IPS DF 19.7 (cell line): ENCODE measurements around the gene TKFC.

Experiments
- DNase-seq: peaks from one replicate; pipeline ENCODE4 v3.0.0-alpha.2; 2013; ENCODE audit warnings: low read depth, low spot score

The TKFC gene, protein sequence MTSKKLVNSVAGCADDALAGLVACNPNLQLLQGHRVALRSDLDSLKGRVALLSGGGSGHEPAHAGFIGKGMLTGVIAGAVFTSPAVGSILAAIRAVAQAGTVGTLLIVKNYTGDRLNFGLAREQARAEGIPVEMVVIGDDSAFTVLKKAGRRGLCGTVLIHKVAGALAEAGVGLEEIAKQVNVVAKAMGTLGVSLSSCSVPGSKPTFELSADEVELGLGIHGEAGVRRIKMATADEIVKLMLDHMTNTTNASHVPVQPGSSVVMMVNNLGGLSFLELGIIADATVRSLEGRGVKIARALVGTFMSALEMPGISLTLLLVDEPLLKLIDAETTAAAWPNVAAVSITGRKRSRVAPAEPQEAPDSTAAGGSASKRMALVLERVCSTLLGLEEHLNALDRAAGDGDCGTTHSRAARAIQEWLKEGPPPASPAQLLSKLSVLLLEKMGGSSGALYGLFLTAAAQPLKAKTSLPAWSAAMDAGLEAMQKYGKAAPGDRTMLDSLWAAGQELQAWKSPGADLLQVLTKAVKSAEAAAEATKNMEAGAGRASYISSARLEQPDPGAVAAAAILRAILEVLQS

DNA sequence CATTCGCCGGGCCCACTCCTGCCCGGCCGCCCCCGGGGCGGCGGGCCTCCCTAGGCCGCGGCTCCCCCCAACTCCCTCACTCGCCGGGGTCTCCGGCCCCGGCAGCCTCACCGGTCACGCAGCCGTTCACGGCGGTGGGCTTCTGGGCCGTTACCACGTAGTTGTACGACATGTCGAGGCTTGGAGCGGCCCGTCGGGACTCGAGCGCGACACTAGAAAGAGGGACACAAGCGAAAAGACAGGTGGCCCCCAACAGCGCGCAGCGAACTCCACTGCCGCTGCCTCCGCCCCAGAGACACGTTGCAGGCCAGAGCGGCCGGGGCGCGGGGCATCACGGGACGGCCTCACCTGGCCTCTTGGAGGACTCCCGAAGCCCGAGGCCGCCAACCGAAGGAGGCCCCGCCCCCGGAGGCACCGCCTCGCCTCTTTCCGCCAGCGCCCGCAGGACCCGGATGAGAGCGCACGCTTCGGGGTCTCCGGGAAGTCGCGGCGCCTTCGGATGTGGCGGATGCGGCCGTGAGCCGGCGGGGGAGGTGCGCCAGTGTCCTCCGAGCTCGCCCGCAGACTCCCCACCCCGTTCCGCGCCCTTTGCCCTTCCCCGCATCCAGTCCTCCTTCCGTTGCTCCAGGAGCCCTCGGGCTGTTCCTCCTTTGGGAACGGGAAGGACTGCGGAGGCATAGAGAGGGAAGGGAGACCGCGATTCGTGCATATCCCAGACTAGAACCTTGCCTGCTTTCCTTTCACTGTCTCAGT lies at the start of gene TKFC, which contains the start of gene DDB1:
Gene TKFC (plus strand): TSS at position 432 of the 753 bp plus-strand sequence. CDS start 1,501 bp downstream, outside the sequence.
Gene DDB1 (minus strand): TSS at position 309 of the 753 bp plus-strand sequence. CDS start 137 bp downstream, at position 172.
- DNase-seq, result peak; percentile 74

DNA sequence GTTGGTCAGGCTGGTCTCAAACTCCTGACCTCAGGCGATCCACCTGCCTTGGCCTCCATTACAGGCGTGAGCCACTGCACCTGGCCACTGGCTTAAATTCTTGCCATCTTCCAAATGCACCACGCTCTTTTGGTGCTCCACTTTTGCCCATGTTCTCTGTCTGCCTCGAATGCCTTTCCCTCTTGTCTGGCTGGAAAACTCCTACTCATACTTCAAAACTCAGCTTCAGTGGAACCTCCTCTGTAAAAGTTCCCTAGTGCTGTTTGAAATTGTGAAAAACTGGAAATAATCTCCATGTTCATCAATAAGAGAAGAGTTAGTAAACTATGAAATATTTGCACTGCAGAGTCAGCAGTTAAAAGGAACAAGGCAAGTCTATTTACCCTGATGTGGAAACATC lies 49.4 kb upstream of the TKFC start:
- DNase-seq, result no peak

DNA sequence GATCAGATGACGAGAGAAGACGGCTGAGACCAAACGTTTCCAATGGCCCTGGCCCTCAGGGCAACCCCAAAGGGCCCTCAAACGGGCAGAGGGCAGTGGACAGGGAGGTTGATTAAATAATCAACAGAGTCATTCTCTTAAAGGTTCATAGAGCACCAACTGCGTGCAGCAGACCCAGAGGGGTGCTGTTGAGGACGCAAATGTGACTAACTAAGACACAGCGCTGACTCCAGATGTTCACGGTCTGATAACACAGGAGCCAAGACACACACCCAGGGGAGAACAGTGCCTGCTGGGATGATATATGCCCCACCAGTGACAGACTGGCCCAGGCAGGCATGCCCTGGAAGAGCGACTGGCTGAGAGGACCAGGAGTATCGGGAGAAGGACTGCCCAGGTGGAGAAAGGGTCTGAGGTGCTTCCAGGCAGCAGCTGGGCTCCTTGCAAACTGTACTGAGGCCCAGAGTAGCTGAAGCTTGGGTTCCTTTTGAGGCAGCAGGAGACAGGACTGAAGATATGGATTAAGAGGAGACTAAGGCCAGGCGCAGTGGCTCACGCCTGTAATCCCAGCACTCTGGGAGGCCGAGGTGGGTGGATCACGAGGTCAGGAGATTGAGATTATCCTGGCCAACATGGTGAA lies 45.6 kb upstream of the TKFC start:
- no peak for DNase-seq

DNA sequence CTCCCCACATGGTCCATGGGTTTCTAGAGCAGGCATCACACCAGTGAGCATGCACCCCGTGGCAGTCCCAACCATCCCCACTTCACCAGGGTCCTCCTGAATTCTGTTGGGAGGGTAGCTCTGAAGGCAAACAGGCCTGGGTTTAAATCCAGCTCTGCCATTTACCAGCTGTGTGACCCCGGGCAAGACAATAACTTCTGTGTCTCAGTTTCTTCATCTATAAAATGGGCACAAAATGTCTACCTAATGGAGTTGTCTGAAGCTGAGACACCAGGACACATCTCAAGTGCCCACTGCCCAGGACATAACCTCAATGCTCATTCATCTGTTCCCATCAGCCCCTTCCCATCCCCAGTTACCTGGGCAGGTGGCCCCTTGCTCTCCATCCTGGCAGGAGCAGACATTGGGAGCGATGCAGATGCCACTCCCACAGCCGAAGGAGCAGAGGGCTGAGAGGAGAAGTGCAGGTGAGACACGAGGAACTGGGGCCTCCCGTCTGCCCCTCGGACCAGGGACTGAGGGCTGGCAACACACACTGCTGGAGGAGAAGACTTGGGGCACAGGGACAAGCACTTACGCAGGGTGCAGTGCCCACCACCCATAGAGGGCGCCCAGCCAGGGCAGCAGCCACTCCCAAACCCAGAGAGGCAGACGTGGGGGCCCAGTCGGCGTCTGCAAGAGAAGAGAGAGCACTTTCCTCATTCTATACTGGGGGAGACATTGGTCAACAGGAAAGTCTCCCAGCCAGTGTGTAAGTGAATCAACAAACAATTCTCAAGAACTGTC lies 41.9 kb upstream of the TKFC start:
- no peak for DNase-seq

DNA sequence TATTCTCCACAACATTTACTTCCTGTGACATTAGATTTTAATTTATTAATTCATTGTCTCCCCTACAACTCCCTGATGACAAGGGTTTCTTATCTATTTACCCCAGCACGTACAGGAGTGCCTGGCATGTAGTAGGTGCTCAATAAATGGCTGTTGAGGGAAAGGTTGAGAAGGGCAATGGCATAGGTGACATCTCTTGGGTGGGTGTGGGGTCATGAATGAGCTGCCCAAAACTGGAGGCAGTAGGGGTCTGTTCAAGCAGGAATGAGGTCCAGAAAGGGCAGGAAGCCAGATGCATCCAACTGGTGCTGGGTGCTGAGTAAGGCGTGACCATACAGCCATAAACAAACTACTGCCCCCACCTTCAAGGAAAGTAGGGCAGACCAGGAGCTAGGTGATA lies 40.7 kb upstream of the TKFC start:
- DNase-seq, result no peak

DNA sequence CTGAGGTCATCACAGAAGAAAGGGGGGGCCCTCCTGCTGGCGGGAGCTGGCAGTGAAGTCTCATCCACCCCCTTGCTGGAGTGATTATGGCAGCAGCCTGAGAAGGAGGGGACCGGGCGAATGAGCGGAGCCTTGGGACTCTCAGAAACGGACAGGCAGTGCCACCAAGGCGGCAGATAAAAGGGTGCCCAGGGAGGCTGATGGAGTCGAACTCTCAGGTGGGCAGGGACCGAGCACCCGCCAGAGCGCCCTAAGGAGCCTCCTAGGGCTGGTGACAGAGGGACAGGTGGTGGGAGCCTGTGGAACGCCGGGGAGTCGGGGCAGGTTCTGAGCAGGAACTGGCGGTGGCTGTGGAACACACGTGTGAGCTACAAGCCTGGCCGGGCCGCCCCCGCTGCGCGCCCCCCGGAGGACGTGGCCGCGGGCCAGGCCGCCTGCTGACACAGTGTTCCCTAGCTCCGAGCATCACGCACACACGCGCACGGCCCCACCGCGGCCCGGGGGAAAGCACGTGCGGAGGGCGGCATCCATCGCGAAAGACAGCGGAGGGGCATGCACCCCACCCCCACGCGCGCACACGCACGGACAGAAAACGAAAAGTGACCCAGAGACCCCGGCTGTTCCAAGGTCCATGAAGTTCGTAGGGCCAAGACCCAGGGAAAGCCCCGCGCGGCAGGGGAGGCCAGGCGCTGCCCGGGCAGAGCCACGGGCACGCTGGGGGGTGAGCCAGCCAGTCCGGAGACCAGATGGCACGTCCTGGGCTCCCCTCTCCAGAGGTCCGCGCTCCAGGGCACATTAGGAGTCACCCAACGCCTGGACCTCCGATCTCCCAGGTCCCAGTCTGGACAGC lies 38.9 kb upstream of the TKFC start:
- DNase-seq, result no peak

DNA sequence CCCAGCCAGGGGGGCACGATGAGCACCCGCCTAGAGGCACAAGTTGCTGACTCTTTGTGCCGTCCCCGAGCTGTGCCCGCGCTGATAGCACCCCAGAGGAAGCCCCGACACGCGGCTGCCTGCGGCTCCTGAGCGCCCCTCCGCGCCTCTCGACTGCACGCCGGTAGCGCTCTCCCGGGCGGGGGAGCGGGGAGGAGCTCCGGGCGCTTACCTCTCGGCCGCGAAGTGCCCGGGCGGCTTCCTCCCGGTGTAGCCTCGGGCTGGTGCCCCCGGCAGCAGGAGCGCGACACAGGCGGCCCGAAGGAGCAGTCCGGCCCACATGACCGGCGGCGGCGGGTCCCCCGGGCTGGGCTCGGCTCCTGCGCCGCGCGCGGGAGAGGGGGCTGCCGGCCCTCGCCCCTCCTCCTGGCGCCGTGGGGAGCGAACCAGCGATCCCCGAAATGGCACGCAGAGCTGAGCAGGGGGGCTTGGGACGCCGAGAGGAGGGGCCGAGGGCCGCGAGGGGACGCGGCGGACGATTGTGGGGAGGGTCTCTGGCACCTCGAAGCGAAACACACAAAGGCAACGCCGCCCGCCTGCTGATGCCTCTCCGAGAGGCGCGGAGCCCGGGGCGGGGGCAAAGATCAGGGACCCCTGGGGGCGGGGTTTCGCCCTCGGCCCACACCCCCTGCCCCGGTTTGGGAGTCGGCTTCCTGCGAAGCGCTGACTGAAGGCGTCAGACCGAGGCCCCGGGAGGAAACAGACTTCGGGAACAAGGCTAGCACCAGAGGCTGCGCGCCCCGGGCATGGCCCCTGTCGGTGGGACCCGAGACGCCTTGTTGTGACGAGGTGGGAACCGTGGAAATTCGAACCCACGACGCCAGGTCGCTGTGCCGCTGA lies 38.1 kb upstream of the TKFC start, which contains the start of gene VWCE:
Gene VWCE (minus strand): TSS at position 600 of the 879 bp plus-strand sequence. CDS start 279 bp downstream, at position 321.
- DNase-seq, result no peak

DNA sequence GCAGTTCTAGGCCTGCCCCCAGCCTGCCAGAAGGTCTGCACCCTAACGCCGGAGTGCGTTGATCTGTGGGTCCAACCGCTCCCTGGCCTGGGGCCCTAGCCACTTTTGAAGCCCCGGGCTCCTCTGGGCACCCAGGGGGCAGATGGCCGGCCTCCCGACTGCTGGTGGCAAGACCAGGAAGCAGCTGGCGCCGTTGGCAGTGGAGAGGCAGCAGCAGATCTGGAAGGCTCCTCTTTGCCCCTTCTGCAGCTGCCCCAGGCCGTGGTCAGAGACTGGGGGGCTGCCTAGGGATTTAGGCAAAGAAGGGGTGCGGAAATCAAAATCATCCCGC lies 37.5 kb upstream of the TKFC start:
- no peak for DNase-seq

DNA sequence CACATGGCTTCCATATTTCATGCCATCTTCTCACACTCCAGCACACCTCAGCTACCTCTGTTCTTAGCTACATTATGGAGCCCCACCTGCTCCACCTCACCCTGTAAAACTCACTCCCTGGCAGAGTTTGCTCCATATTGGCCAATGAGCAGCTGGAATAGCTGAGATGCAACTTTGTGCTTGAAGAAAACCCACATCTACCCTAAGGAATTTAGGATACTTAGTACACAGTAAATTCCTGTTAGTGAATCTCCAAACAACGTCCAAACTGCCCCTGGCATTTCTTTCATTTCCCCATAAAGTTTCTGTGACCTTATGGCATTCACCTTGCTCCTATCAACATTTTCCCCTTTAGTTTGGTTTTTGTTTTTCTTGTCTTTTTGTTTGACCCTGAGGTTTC lies 35.7 kb upstream of the TKFC start:
- no peak for DNase-seq

DNA sequence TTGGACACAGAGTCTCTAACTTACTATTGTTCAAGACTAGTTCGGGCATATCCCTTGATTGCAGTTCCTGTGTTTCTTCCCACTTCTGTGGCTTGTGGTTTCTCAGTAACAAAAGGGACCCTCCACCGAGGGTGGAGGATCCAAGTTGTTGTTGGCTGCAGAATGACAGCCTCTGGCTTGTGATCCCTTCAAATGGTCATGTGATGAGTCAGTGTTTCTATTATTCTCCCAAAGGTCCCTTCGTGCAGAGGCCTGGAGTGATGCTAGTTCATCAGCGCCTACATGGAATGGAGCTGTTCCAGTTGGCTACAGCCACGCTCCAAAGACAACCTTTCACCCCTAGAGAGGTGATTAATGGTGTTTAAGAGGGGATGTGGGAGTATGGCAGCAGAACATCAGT lies 35.3 kb upstream of the TKFC start:
- DNase-seq, result no peak

DNA sequence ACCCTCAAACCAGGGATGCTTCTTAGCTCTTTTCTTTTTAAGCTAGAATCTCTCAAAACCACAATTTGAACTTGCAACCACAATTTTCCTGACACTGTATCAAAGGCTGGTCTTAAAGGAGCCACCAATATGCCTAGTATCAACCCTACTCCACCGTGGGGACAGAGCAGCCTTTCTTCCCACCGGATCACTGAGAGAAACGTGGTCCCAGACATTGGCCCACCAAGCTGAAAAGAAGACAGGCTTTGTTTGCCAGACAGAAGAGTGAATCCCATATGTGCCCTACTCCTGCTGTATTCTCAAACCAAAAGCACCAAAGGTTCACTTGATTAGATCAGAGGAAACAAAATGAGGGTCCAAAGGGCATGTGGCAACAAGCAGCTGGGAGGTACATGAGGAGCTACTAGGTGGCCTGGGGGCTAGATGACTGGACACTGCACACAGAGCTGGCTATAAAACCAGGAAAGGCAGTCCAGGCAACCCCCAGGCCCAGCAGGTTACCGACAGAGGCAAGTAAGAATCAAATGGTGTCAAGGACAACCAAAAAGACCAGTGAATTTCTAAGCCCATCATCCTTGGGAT lies 34.3 kb upstream of the TKFC start:
- DNase-seq, result no peak

DNA sequence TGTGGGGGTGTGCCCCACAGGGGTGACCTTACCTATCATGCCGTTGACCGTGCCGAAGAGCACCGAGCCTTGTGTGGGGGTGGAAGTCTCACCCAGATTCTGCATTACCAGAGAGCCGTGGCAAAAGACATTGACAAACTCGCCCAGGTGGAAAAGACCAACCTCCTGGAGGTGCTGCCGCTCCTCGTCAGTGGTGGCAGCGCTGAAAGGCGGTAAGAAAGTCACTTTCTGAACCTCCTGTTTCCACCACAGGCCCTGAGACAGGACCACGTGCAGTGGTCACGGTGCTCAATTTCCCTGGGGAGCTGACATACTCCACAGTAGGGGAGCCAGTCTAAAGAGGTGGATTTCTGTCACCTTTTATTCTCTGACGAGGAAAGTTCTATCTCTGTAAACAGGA lies 30.5 kb upstream of the TKFC start:
- no peak for DNase-seq

DNA sequence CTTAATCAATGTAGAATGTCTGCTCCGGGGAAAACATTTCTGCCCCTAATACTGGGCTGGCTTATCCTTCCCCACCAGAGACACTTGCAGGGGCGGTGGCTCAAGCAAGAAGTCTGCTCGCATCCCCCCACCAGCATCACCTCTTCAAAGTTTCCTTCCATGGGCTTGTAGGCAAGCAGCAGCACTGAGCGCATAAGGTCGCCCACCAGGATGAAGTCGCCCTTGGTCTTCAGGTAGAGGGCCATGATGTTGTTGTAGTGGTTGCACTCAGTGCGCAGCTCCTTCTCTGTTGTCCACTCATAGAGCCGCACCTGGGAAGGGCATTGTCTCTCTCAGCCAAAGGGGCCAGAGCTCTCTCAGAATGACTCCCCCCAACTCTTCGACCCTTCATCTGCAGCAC lies 29.3 kb upstream of the TKFC start:
- DNase-seq, result no peak

DNA sequence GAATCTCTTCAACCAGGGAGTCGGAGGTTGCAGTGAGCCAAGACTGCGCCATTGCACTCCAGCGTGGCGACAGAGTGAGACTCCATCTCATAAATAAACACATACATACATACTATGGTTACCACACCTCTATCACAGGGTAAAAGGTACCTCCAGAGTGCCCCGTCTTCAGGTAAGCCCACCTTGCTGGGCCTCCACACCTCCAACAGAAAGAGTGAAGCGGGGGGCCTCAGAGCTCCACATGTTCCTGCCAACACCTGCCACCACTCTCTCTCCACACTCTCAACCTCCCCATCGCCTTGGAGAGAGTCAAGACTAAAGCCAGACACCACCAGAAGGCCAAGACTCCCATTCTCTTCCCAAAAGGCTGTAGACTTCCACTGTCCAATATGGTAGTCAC lies 27.6 kb upstream of the TKFC start:
- no peak for DNase-seq

DNA sequence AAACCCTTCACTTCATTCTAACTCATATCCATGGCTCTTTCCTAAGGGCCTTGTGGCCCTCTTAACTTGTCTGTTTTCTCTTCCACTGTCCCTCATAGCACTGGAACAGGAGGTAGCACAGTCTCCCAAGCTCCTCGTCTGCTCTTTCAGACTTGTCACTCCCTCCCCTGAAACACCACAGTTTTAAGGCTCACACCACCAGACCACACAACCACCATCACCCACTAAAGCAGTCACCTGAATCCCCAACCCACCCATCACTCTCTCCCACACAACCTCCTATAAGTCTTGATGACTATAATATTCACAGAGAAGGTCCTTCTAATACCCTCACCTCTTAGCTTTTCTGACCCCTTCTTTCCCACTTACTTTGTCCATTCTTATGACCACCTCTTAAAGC lies 26.8 kb upstream of the TKFC start:
- no peak for DNase-seq

DNA sequence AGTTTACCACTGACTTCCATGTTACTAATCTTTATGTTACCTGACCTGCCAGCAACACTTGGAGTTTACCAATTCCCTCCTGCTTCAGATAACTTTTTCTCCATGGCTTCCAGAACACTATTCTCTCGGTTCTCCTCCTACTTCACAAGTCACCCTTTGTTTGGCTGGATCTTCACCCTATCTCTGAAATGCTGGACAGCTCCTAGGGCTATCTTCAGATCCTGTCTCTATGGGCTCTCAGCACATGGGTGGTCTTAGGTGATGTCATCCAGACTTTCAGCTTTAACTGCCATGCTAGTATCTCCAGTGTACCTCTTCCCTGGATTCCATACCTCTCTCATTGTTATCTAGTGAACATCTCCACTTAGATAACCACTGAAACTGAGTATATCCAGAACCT lies 25.7 kb upstream of the TKFC start:
- no peak for DNase-seq

DNA sequence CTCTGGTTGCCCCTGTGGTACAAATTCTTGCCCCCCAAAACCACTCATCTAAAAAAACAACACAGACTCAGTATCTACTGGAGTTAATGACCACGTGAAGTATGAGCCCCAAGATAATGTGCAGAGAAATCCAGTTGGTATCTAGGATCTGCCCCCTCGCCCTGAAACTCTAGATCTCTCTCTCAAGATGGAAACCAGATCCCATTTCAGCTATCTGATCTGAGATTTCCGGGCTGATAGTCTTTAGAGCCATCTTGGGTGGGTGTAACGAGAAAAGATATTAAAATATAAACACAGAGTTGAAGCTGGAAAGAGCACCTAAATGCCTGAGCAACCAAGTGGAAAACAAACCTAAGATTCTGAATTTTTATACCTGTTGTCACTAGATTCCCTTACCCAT lies 23.9 kb upstream of the TKFC start:
- DNase-seq, result no peak

DNA sequence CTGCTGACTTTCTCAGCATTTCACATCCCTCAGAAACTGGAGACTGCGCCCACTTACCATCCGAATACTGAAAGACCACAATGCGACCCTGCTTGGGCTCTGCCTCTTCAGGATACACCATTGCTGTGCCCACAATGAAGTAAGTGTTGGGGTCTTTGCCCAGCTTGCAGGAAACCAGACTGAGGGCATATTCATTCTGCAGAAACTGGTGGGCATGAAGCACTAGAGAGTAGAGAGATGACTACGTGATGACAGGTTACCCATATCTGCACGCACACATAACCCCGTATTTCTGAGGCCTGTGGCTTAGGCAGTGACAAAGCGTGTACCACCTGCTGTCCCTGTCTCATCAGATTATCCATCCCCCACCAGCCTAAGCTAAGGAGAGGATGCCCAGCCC lies 23.3 kb upstream of the TKFC start:
- no peak for DNase-seq

DNA sequence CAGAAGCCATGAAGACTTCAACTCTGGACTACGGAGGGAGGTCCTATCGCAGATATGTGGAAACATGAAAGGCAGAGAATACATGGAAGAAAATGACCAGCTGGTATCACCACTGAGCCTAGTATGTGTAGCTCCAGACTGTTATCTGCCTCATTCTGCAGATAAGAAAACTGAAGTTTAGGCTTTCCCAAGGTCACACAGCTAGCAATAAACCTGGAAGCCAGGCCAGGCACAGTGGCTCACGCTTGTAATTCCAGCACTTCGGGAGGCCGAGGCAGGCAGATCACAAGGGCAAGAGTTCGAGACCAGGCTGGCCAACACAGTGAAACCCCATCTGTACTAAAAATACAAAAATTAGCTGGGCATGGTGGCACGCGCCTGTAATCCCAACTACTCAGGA lies 22.3 kb upstream of the TKFC start:
- no peak for DNase-seq
